GM18951 (cell line): ENCODE results near the gene ADAMTS17.

ENCODE experiments used
- POLR2A ChIP-seq: IDR thresholded peaks from 4 replicates; pipeline ENCODE4 v1.6.1; 2011; ENCODE audit warnings: mild to moderate bottlenecking; ENCODE audit not compliant: insufficient read length, insufficient read depth; ENCODE audit errors: extremely low read depth
- in situ Hi-C: fragments of 300-500 bp; cut with MboI; formaldehyde crosslinking; loops from one replicate; pipeline ENCODE4 v1.12.0; 2022; ENCODE audit warnings: low sequenced_read_pairs, mixed read lengths, inconsistent platforms; ENCODE audit not compliant: unreplicated experiment

The ADAMTS17 gene

GRCh38 chr15:100201376-100202280 is 140.1 kb downstream of the ADAMTS17 start:
- no peak for TF ChIP-seq POLR2A
- in situ Hi-C loops, result no loop called here

DNA sequence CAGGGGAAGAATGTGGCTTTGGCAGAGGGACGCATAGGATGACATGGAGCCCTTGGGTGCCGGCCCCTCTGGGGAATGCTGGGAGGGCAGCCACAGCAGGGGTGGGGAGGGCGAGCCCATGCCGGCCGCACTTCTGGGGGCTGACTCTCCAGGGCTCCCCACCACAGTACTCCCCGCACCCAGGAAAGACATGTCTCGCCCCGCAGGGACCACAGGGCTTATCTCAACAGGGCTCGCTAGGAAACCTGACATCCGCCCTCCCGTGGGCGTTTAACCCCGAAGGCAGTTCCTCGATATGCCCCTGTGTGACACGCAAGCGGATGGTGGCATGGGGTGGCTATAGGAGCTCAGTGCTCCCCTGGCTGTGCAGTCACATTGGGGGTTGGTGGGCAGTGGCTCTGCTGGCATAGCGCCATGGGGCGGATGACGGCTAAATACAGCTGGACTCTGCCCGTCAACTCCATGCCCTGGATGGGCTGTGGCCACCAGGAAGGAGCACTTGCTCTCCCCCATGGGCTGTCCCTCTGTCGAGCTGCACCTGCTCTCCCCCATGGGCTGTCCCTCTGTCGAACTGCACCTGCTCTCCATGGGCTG is 141.4 kb downstream of the ADAMTS17 start:
- TF ChIP-seq POLR2A, result no peak
- in situ Hi-C loops, result no loop called here

DNA sequence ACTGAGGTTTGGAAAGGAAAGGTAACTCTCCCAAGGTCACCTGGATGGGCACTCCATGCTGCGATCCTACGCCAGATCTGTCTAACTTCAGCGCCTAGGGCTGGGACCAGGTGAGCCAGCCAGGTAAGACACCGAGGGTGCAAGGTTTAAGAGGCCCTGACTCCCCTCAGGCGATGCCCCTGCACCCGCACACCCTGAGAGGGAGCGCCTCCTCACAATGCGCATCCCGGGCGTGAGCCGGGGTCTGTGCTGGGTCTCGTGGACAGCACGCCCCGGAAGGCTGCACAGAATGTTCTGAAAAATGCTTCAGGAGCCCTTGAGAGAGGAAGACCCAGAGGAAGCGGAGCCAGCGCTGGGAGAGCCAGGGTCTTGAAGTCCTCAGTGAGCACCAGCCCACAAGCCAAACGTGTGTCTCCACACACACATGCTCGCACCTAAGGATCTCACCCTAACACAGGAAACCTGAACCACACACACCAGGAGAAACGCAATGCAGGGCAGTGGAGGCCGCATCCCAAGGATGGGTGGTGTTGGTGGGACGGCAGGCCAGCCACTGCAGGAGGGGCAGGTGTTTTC is 142.0 kb downstream of the ADAMTS17 start:
- in situ Hi-C loops, result no loop called here
- TF ChIP-seq POLR2A, result no peak

GRCh38 chr15:100198442-100198841 is 143.3 kb downstream of the ADAMTS17 start:
- TF ChIP-seq POLR2A, result no peak
- in situ Hi-C loops, result no loop called here

DNA sequence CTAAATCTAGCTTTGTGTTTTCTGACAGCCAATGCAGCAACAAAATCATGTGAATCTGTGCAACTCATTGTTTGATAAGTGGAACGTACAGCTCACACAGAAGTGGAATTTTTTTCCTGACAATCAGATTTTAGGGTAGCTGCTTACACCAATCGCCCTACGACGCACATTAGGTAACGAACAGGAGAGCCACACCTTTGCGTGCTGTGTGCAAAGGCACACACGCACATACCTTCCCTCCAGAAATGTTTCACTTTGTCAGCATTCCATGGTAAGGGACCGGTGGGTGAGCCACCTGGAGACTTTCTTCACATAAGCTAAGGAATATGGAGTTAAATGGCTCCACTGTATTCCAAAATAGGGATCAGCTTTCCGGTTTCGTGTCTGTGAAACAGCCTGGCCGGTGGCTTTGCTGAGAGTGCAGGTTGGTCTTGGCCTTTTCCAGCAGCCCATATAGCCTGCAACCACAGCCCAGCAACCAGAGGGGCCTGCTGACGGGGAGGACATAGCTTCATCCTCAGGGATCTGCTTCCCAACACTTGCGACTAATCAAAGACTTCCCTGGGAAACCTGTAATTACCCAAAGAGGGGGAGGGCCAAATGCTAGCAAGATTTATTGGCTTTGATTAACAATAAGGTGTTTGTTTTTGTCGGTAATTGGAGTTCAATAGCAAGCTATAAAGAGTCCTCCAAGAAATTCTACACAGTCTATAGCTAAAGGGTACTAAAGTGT is 145.3 kb downstream of the ADAMTS17 start:
- no peak for TF ChIP-seq POLR2A

DNA sequence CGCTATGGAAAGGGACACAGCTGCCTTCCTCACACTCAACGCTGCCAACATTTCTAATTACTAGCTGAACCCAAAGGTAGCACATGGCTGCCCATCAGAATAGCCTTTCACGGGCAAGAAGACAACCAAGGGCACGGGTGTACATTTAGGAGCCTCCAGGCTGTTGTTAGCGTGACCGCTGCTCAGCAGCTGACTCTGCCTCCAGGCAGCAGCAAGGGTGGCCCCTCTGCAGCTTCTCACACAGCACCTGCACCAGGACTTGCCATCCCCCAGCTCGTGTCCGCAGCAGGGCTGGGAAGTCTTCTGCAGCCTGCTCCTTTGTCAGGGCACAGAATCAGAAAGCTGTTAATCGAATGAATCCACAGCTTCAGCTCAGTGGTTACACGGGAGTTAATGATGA is 146.8 kb downstream of the ADAMTS17 start:
- in situ Hi-C loops, result no loop called here
- TF ChIP-seq POLR2A, result no peak

More for the DNA sequence above, 145.3 kb downstream of the ADAMTS17 start:
- in situ Hi-C loops, result no loop called here

GRCh38 chr15:100193277-100193860 is 148.4 kb downstream of the ADAMTS17 start:
- TF ChIP-seq POLR2A, result no peak
- in situ Hi-C loops, result no loop called here

GRCh38 chr15:100192097-100193080 is 149.4 kb downstream of the ADAMTS17 start:
- in situ Hi-C loops, result no loop called here
- TF ChIP-seq POLR2A, result no peak

DNA sequence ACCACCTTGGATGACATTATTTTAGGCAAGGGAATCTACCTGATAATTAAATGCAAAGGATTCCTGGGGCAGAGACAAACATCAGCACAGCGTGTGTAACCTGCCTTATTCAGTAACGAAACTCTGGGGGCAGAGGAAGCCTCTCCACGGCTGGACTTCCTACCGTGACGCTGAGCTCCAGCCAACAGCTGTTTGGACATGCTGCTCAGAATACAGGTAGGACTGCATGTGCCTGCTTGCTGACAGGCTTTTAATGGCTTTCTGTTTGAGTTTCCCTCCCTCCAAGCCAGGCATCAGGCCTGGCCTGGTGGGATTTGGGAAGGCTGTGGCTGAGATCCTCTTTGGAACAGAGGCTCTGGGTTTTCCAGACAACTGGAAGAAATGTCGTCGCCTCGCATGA is 150.6 kb downstream of the ADAMTS17 start:
- TF ChIP-seq POLR2A, result no peak
- in situ Hi-C loops, result no loop called here

GRCh38 chr15:100190675-100191074 is 151.1 kb downstream of the ADAMTS17 start:
- in situ Hi-C loops, result no loop called here
- no peak for TF ChIP-seq POLR2A

- TF ChIP-seq POLR2A, result no peak
- in situ Hi-C loops, result no loop called here
These were observed 151.9 kb downstream of the ADAMTS17 start for GRCh38 chr15:100189849-100190248.

- no peak for TF ChIP-seq POLR2A
- in situ Hi-C loops, result no loop called here
These were observed 152.5 kb downstream of the ADAMTS17 start for GRCh38 chr15:100189319-100189718.

- TF ChIP-seq POLR2A, result no peak
These were observed 154.1 kb downstream of the ADAMTS17 start for GRCh38 chr15:100187677-100188076.

More at GRCh38 chr15:100187677-100188076, 154.1 kb downstream of the ADAMTS17 start:
- in situ Hi-C loops, result no loop called here
